NOMO-1 (cell line): ENCODE data around the gene KCTD6.
"Not testable (repeated sequence)": the region's sequence is repeated elsewhere in the genome, so short reads cannot be mapped to it uniquely, and the experiment has no call there.

Experiments used
- DNase-seq, 2 experiments: peaks; one replicate each; lab custom pipeline; 2025; ENCODE audit not compliant: unreplicated experiment in 2 of 2; lab: John Stamatoyannopoulos, UW

KCTD6 gene

DNA sequence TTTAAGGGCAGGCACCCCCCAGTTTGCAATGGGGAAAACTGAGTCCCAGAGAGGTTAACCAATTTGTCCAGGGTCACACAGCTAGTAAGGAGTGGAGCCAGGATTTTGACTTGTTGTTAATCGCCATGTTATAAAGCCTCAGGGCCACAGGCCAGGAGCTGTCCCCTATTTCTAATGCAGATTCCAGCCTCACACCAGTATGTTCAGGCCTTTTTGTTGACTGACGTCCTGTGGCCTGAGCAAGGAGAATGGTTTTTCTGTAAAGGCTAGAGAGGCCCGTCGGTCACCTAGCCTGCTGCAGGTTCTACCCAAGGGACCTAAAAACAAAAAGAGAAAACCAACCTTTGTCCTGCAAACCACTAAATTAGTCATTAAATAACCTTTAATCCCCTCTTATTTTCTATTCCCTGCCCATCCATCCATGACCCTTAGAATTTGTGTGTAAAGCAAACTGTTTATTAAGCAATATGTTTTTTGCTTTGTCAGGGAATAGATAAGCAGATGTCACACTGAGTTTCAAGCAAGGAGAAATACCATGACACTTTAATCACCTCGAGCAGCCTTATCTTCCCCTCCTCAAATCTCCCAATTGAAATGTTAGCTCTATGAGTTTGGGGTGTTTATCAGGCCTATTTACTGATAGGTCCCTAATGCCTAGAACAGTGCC lies 31.0 kb downstream of the KCTD6 start:
- DNase-seq, result no peak

- no peak for DNase-seq
Measured at GRCh38 chr3:58524326-58524888, 32.5 kb downstream of the KCTD6 start.

DNA sequence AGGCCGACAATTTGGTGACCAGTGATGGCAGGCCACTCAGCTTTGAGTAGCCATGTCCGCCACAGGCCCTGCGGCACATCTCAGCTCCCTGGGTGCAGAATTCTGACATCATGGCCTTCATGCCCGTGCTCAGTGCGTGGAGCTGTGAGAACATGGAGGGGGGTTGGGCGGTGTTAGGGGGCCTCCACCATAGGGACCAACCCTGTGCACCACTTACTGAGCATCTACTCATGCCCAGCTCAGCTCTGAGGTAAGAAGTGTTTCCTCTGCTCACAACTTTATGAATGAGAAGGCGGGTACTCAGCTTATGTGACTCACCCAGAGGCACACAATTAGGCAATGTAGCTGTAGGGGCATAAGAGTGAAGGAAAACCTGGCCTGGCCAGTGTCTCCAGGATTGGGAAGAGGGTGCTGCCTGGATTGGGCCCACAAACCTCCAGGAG lies 34.6 kb downstream of the KCTD6 start:
- DNase-seq, result peak; percentile 85 to 93

DNA sequence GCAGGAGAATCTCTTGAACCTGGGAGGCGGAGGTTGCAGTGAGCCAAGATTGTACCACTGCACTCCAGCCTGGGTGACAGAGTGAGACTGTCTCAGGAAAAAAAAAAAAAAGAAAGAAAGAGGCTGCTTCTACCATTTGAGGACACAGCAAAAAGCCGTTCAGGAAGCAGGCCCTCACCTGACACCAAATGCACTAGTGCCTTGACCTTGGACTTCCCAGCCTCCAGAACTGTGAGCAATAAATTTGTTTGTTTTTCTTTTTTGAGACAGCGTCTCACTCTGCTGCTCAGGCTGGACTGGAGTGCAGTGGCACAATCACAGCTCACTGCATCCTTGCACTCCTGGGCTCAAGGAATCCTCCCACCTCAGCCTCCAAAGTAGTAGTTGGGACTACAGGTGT lies 35.5 kb downstream of the KCTD6 start:
- not testable (repeated sequence) for DNase-seq

GRCh38 chr3:58528629-58529028 lies 36.7 kb downstream of the KCTD6 start:
- no peak for DNase-seq

DNA sequence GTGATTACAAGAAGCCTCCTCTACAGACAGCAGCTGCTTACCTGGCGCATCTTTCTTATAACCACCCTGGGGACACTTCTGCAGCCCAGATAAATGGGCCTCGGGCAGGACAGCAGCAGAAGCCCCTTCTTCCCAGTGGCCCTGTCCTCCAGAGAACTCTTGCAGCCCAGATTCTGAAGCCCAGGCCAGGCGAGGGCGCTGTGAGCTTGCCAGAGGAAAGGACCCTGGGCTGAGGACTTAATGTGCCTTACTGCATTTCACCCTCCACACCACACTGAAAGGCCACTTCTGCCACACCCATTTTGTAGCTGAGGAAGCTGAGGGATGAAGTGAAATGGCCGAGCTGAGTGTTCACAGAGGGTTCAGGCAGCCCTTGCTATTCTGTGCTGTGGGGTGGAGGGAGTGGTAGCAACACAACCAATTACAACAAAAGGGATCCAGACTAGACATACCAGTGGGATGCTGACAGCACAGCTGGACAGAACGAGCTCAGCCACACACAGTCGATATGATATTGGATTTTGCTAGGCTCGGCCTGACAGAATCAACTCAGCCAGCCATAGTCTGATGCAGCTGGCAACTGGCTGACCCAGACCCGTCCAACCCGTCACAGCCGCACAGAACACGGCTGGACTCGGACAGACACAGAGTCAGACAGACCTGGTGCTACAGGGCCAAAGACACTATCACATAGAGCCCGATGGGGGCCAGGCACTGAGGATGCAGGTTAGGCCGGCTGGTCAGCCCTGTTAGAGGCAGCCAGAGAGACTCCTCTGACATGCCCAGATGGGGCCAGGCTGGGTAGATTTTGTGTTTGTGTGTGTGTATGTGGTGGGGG lies 37.8 kb downstream of the KCTD6 start:
- DNase-seq, result peak; percentile 4 to 8

DNA sequence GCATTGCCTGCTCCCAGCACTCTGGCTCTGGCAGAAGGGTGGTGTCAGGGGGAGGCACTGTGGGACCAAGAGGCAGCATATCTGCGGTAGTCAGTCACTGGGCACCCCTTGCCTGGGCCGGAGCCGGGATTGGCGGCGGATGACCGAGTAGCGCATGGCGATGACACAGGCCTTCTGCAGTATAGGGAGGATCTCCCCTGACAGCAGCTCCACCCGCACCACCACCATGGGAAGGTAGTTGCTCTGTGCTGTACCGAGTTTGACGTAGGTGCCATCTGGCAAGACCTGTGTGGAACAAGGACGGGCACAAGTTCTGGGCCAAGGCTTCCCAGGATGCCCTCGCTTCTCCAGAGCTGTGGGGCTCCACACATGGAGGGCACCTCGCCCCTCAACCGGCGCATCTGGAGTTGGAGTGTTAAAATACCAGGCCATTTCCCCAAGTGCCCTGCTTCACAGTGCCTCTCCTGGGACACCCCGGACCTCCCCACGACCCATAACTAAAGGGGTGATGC lies 38.5 kb downstream of the KCTD6 start:
- no peak for DNase-seq

DNA sequence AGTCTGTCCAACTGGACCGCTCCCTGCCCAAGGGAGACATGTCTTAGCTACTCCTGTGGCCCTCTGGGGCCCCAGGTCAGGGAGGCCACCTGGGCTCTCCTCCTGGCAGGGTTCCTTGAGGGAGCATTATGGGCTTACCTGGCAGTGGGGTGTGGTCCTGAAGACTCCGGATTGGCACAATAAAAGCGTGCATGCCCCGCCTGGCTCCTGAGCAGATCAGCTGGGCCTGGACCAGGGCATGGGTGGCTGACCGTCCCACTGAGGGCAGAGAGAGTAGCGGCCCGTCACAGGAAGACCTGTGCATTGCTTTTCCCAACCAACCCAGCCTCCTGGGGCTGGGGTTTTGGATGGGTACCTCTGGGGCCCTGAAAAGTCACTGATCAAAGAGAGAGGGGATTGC lies 39.7 kb downstream of the KCTD6 start:
- no peak for DNase-seq

DNA sequence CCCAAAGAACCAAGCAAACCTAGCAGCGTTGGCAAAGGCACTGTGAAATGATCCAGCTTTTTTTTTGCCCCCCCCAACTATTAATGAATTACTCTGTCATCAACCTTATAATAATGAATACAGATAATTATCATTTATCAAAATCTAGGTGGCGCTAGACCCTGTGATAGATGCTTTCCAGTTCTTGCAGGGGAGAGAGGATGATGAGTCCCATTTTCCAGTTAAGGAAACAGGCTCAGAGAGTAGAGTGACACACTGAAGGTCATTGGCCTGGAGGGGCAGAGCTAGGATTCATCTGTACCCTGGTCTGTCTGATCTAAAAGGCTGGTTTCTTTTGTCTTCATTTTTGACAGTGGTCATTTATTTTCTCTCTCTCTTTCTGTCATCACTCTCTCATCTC lies 40.1 kb downstream of the KCTD6 start:
- DNase-seq, result peak in 1 of 2 experiments; percentile 6

DNA sequence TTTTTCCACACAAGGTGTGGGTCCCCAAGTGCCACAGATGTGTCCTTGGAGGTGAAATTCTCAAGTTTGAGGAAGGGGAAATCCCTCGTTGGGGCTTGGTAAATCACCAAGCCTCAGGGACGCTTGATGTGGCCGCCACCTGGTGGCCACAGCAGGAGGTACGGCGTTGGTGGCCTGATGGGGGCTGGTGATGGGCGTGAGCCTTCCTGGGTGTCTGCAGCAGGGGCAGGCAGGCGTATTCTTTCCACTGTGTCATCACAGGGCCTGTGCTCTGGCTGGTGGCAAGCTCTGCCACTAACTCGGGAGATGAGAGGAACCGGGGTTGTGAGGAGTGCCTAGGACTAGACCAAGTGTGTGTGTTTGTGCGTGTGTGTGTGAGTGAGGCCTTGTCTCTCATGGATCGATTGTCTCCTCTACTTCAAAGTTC lies 40.9 kb downstream of the KCTD6 start:
- DNase-seq, result peak; percentile 54 to 66

DNA sequence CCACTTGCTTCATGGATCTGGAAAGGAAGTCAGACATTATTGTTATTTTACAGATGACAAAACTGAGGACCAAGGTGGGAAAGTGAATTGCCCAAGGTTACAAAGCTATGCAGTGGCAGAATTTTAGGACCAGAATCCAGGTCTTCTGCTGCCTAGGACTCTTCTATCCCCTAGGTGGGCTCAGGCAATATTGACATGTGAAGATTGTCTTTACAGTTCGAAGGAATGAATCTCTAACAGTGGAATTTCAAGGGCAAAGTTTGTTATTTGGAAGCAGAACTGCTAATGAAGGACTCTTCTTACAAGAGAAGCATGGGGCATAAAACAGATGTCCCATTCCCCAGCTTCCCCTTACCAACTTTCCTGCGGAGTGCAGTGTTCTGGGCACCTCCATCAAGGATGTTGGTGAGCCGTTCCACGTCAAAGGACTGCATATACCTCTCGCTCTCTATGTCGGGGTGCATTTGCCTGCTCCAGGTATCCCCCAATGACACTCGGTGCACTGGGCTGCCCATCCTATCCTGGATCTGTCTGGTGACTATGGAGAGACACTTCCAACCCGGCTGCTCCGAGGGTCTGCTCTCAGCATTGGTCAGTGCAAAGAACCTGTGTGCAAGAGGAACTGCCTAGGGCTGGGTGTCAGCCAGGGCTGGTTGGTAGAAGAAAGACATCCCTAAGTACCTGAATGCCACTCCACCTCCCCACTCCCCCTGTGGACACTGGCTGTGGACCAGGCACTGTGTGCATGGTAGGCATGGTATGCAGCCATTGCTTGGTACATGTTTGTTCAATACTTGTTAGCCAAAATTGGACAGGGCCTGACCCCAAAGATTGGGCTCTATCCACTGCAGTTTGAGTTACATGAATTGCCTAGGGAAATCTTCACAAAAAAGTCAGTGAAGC lies 42.9 kb downstream of the KCTD6 start:
- DNase-seq, result no peak

GRCh38 chr3:58535531-58536500 lies 43.9 kb downstream of the KCTD6 start:
- DNase-seq, result peak in 1 of 2 experiments; percentile 6

- no peak for DNase-seq
Measured at GRCh38 chr3:58536501-58537411, 44.9 kb downstream of the KCTD6 start, which contains the start of gene ACOX2. ACOX2 (minus strand) TSS chr3:58537190; CDS start chr3:58535106, 2,084 bp downstream.

GRCh38 chr3:58537412-58538301 lies 45.8 kb downstream of the KCTD6 start:
- DNase-seq, result peak in 1 of 2 experiments; percentile 25

DNA sequence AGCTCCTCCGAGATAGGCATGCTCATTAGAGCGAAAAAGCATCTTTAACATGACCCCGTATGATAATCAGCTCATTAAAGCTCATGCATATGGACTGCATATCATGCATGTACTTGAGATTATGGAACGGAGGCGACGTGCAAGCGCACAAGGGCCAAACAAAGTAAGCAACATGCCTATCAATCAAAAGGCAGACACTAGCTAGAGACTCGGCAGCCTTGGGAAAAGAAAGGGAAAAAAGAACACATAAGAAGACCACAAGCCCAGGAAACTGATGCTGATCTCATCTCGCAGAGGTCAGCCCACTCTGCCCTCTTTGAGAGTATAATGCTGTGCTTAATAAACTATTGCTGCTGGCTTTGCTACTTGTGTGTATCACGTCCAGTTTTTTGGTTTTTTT lies 47.7 kb downstream of the KCTD6 start:
- no peak for DNase-seq

- no peak for DNase-seq
Measured at GRCh38 chr3:58540176-58540858, 48.4 kb downstream of the KCTD6 start.

DNA sequence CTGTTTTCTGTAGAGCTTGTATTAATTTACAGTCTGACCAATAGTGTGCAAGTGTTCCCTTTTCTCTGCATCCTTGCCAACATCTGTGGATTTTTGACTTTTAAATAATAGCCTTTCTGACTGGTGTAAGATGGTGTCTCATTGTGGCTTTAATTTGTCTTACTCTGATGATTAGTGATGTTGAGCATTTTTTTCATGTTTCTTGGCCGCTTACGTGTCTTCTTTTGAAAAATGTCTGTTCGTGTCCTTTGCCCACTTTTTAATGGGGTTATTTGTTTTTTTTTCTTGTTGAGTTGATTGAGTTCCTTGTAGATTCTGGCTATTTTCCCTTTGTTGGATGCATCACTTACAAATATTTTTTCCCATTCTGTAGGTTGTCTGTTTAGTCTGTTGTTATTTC lies 52.6 kb downstream of the KCTD6 start:
- DNase-seq, result no peak
